HuH-7.5 (cell line): Measurements from ENCODE around the gene CPED1.
"Not testable (repeated sequence)": the region's sequence is repeated elsewhere in the genome, so short reads cannot be mapped to it uniquely, and the experiment has no call there.

ENCODE experiments used
- DNase-seq: peaks from one replicate; pipeline ENCODE4 v3.0.0; 2011; ENCODE audit warnings: low spot score

Gene CPED1

GRCh38 chr7:121097577-121097976 is 109.1 kb downstream of the CPED1 start:
- DNase-seq = no peak

DNA sequence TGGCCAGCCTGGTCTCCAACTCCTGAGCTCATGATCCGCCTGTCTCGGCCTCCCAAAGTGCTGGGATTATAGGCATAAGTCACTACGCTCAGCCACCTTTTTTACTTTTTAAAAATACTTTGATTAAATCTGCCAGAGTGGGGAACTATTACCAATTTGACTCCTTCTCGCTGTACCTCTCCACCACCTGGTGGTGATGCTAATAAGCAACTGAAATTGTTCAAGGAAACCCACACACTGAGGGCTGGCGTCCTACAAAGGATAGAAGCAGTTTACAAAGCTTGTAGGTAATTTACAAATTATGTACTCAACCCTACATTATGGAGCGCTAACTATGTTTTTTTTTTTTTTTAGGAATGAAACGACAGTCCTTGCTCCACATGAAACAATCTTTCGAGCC is 111.1 kb downstream of the CPED1 start:
- no peak for DNase-seq

- no peak for DNase-seq
These were observed 112.6 kb downstream of the CPED1 start for GRCh38 chr7:121101083-121101482.

DNA sequence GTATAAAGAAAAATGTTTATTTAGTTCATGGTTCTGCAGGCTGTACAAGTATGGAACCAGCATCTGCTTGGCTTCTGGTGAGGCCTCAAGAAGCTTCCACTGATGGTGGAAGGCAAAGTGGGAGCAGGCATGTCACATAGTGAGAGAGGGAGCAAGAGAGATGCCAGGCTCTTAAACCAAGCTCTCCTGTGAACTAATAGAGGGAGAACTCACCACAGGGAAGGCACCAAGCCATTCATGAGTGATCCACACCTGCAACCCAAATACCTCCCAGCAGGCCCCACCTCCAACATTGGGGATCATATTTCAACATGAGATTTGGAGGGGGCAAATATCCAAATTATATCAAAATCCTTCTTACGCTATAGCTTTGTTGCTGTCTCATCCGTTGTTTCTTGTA is 113.1 kb downstream of the CPED1 start:
- no peak for DNase-seq

DNA sequence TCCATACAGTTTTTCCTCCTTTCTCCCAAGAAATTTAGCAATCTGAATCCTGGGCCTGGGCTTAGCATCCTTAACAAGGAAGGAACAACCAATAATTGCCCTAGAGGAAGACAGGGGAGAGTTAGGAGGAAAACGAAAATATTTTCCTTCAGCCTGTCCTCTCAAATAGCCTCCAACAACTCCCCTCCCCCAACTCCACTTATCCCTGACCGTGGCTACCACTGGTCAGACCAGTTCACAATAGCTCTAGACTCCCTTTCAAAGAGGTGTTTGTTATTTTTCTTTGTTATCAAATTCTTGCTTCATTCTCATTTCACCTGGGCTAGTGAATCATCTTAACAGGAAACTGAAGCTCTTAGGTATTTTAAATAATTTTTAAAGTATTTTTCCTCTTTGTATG is 114.1 kb downstream of the CPED1 start:
- DNase-seq = no peak

GRCh38 chr7:121103086-121103485 is 114.6 kb downstream of the CPED1 start:
- DNase-seq = no peak

DNA sequence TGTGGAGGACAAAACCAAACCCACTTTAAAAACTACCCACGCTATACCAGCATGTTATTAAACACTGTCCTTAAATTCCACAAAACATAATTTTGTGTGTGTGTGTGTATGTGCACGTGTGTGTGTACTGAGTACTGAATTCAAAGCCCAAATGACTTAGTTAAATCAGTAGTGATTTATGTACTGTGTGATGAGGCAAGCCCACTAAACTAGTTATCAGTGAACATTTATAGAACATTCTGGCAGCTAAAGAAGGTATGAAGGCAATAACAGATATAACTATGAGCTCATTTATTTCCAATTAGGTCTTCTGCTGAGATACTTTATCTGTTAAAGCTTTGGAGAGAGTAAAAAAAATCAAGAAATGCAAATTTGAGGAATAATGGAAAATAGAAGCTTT is 115.1 kb downstream of the CPED1 start:
- no peak for DNase-seq

DNA sequence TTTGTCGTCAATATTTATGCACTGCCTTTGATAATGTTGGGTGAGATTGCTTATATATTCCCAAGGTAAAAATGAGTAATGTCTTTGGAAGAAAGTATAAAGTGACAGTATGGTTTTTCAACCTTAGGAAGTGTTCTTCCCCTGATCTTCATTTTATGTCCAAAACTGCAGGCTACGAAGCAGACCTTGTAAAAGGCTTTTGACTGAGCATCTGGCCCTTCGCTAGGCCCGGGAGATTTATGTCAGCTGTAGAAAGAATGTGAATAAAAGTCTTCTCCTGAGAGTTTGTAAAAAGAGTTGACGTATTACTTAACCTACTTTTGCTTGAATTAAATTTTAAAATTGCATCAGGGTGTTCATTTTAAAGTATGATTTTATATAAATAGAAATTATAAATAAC is 116.8 kb downstream of the CPED1 start:
- no peak for DNase-seq

GRCh38 chr7:121107923-121108498 is 119.5 kb downstream of the CPED1 start:
- DNase-seq = peak; percentile 4

DNA sequence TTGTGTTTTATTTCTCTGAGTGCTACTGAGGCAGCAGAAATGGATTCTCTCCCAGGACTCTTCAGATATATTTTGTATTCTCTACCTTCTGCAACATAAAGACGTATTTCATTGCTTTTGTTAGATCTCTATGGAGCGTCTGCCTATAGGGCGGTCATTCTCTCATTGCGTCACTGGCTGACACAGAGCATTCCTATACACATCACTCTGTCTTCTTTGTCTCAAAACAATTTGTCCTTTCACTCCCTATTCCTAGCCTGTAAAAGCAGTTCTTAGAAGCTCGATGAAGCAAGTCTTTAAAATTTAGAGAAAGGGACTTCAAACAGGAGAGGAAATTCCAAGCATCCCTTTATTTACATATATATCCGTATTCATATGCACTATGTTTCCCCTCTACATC is 120.6 kb downstream of the CPED1 start:
- no peak for DNase-seq

DNA sequence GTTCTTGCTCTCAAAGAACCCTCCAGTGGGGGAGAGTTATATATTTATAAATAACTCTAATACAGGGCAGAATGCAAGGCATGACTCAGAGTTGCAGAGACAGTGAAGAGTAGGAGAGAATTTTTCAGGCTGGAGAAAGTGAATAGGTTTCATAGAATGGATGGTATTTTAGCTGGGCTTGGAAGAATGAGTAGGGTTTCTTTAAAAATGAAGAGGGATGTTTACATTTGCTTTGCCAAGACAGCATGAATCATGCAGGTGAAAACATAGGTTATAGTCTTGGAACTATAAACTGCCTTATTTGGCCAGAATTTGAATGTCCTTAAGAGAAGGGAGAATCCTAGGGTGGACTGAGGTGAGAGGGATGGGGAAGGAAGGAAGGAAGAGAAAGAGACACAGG is 124.8 kb downstream of the CPED1 start:
- DNase-seq = no peak

DNA sequence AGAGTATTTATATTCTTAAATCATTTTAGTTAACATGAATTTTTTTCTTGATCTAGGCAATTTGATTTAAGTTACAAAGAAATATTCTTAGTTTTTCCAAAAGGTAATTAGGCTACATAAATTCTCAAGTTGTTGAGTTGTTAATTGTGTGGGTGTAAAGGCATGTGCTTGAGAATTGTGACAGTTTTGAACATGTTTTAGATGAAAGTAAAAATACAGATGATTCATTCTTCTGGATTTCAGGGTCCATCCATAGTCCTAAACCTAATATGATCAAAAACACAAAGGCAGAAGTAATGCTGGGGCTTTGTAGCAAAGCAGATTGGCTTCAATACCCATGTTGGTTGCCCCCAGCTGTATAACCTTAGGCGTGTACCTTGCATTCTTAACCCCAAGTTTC is 127.9 kb downstream of the CPED1 start:
- no peak for DNase-seq

DNA sequence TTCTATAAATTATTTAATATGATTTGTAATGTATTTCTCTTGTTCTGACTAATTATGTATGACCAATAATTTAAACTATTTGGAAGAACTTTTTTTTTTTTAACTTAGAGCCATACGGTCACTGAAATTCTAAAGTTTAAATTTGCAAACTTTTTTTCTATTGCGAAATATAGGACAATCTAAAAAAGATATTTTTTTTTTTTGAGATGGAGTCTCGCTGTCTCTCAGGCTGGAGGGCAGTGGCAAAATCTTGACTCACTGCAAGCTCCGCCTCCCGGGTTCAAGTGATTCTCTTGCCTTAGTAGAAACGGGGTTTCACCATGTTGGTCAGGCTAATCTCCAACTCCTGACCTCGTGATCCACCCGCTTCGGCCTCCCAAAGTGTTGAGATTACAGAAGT is 130.5 kb downstream of the CPED1 start:
- DNase-seq = no peak

- DNase-seq = no peak
These were observed 134.5 kb downstream of the CPED1 start for GRCh38 chr7:121123032-121123431.

DNA sequence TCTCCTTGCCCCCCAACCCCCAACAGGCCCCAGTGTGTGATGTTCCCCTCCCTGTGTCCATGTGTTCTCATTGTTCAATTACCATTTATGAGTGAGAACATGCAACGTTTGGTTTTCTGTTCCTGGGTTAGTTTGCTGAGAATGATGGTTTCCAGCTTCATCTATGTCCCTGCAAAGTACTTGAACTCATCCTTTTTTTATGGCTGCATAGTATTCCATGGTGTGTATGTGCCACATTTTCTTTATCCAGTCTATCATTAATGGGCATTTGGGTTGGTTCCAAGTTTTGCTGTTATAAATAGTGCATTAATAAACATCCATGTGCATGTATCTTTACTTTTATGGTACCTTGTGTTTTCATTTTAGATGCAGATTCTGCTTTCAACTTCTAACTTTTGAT is 136.9 kb downstream of the CPED1 start:
- not testable (repeated sequence) for DNase-seq

- no peak for DNase-seq
These were observed 137.7 kb downstream of the CPED1 start for GRCh38 chr7:121126201-121126600.

- DNase-seq = no peak
These were observed 138.5 kb downstream of the CPED1 start for GRCh38 chr7:121126801-121127534.

GRCh38 chr7:121132940-121133339 is 144.4 kb downstream of the CPED1 start:
- DNase-seq = no peak

DNA sequence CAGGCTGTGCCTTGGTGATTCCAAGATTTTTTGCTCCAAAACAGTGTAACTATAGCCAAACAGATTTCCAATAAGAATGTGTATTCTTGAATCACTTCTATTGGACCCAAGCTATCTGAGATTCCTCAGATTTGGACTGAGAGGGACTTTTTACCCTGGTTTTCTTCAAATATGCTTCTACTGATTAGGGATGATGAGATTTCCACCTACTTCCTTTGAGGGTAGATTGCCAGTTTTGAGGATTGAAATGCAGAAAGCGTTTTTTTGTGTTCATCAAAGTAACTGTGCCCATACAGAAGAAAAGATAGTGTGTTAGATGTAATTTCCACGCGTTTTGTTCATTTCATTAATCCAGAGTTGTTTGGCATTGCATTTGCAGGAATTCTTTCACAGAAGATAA is 144.9 kb downstream of the CPED1 start:
- DNase-seq = no peak

DNA sequence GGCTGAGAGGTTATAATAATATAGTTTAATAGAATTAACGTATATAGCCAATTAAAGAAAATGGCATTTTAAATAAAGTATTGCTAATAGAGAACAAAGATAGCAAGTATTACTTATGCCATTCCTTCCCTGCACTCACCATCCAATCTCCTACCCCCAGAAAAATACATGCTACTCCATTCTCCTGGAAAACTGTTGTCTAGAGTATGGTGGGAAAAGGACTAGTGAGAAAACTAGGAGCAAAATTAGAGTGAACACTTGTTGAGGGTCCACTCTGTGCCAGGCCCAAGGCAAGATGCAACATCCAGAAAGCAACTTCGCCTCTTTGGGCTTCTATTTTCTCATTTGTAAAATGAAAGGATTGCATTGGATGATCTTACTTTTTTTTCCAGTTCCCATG is 149.1 kb downstream of the CPED1 start:
- DNase-seq = no peak

GRCh38 chr7:121138262-121138933 is 149.9 kb downstream of the CPED1 start:
- no peak for DNase-seq

DNA sequence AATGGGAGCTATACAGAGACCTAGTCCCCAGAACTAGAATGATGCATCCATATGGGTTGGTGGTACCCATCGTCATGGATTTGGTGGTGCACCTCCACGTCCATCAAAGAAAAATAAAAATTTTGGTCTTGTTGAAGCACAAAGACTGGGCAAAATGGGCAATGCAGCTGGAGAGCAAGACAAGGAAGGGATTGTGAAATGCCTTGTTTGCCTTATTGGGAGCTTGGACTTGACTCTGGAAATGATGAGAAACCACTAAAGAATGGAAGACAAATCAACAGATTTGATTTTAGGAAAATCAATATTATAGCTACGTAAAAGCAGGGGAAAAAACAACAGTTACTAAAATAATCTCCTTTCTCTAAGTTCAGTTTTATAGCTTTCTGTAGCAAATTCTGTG is 150.9 kb downstream of the CPED1 start:
- no peak for DNase-seq

DNA sequence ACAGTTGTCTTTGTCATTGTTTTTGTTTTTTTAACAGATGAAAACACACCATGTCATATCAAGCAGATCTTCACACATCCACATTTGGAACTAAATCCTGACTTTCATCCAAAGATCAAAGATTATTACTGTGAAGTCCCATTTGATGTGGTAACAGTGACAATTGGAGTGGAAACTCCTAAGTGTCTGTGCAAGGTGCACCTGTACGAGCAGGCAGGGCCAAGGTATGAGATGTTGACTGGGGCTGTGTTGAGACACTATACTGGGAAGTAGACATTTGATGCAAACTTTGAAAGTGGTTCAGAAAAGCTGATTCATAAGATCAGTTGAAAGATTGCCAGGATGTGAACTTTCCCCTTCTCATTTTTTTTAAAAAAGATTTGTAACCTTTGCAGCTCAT is 152.3 kb downstream of the CPED1 start:
- DNase-seq = no peak

DNA sequence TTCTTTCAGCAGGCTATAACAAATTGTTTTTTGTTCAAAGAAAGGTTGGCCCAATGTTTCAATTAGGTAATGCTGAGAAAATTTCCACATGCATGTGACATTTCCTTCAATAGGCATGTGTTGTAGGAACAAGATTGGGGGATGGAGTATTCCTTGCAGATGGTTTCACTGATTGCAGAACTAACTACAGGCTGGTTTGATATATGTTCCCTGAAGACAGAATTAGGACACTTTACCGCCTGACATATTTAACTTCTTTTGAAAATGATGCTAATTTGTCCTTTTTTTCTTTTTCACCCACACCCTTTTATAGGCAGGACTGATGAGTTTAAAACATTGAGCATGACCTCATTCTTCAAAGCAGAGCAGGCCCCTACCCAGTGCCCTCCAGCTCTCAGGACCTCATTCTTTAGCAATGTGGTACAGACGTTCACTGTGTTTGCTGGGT is 163.3 kb downstream of the CPED1 start:
- DNase-seq = no peak
